Heart left ventricle (tissue), 16 donors: ENCODE results near the gene CXCL17. TPM values are rescaled to one million over a fixed set of nuclear protein-coding genes. Genes with fewer than 3 reads are reported as not detected.
A peak's percentile ranks its signal among the peaks of the same experiment; 100 is the strongest.

ENCODE experiments used
- ATAC-seq, 4 donors: fragments of 200-7000 bp; cut with Tn5 transposase; one replicate each; pipeline ENCODE4 v1.9.1; 2020 to 2022; ENCODE audit warnings: moderate library complexity in 4 of 4, mild to moderate bottlenecking in 3 of 4, moderate number of reproducible peaks in 1 of 4
- DNase-seq, 5 donors: peaks; one replicate each; pipeline ENCODE4 v3.0.0-alpha.2; 2020
- H3K27ac ChIP-seq, 12 donors: fragments of 200-600 bp; sonication (generic) in 4 of 12; one replicate each; pipeline versions ENCODE4 v1.5.0 to v1.8.0; 2016 to 2022; ENCODE audit warnings: mild to moderate bottlenecking in 2 of 12
- H3K27me3 ChIP-seq, 9 donors: fragments of 200-600 bp; sonication (generic) in 2 of 9; one replicate each; pipeline versions ENCODE4 v1.5.1 to v1.8.0; 2016 to 2022; ENCODE audit warnings: mild to moderate bottlenecking in 3 of 9
- H3K36me3 ChIP-seq, 9 donors: fragments of 200-600 bp; sonication (generic) in 2 of 9; one replicate each; pipeline versions ENCODE4 v1.5.0 to v1.8.0; 2018 to 2022; ENCODE audit warnings: mild to moderate bottlenecking in 2 of 9
- H3K4me1 ChIP-seq, 12 donors: fragments of 200-600 bp; sonication (generic) in 4 of 12; one replicate each; pipeline versions ENCODE4 v1.5.0 to v1.8.0; 2016 to 2022; ENCODE audit warnings: mild to moderate bottlenecking in 3 of 12
- H3K4me3 ChIP-seq, 12 donors: fragments of 200-600 bp; sonication (generic) in 4 of 12; one replicate each; pipeline versions ENCODE4 v1.5.0 to v1.8.0; 2017 to 2022; ENCODE audit warnings: mild to moderate bottlenecking in 9 of 12, moderate library complexity in 4 of 12
- H3K9me3 ChIP-seq, 12 donors: fragments of 200-600 bp; sonication (generic) in 4 of 12; one replicate each; pipeline versions ENCODE4 v1.5.0 to v1.8.0; 2016 to 2022; ENCODE audit warnings: mild to moderate bottlenecking in 1 of 12
- POLR2A ChIP-seq, 2 donors: fragments of 450-650 bp; IDR thresholded peaks; one replicate each; pipeline ENCODE4 v1.6.1; 2017; ENCODE audit warnings: antibody characterized with exemption in 2 of 2, mild to moderate bottlenecking in 2 of 2, moderate library complexity in 2 of 2
- WGBS, 4 donors: extraction: QIAGEN DNeasy Blood & Tissue Kit in 2 of 4; methylation state at CpG; one replicate each; pipeline versions ENCODE4 v1.1.5 to v1.1.7; 2013 to 2018; 5-methylcytosine and 5-hydroxymethylcytosine counted together
- intact Hi-C, 10 donors: fragments of 100-400 bp; cut with DNase I; formaldehyde crosslinking; loops; one replicate each; pipeline versions ENCODE4 v1.11.1 to v1.14.2; 2022
- polyA plus RNA-seq, 2 donors: library from polyadenylated mRNA; stranded (reverse); fragments of 200-250 nt; gene quantifications; one replicate each; pipeline ENCODE4 v1.2.3, GENCODE V29; 2013
- total RNA-seq, 9 donors: library from RNA; depleted of rRNA in 2 of 9; stranded (reverse); fragments of >200 nt in 2 of 9; fragmentation: NEBNext Ultra II Directional in 3 of 9; extraction: Animal tissue kit (Norgen Biotek cat#: 25700) in 3 of 9; gene quantifications; one replicate each; pipeline versions ENCODE4 v1.1.0 to v1.2.4, GENCODE V29; 2016 to 2023
- TF ChIP-seq, protein P1 (sequence below), 12 donors: fragments of 200-600 bp; sonication (generic) in 4 of 12; IDR thresholded peaks; one replicate each; pipeline versions ENCODE4 v1.5.0 to v1.8.0; 2018 to 2022; ENCODE audit warnings: antibody characterized with exemption in 12 of 12, mild to moderate bottlenecking in 5 of 12
- donor health status: ischemic (EF 13 %, LVEDD 7.1; RV severe dilation, severe dysfunction).
- donor health status: healthy with polysubstance abuse.
- donor health status: DM: no; HTN: yes; CAD: no.
- donor health status: DM: no; HTN: no; CAD: no.
- donor health status: ischemic (EF 25% LVEDD 6.9; RV normal size, moderate dysfunction).
- donor health status: ischemic (EF 25% LVEDD 5.7; RV mildly dilated, moderate dysfunction).
- donor health status: healthy.
- donor health status: DM: yes; HTN: yes; CAD: no.
- donor health status: ischemic (EF 35%, LVEDD 5.7; RV mildly dilated, moderate dysfunction).
- donor health status: nonischemic (EF 11% LVEDD 7.7; RV severe dilation, severe dysfunction).
- donor health status: DM: yes; HTN: yes; CAD: no.
- donor health status: PGD.
- donor health status: ischemic (EF 29% LVEDD 5.4; RV normal size, mild dysfunction).
- donor health status: nonischemic (EF 23%, LVEDD 6.1; RV moderate dilation, normal function).

CXCL17 gene
- total and polyA plus RNA-seq, 11 donors: not detected

DNA sequence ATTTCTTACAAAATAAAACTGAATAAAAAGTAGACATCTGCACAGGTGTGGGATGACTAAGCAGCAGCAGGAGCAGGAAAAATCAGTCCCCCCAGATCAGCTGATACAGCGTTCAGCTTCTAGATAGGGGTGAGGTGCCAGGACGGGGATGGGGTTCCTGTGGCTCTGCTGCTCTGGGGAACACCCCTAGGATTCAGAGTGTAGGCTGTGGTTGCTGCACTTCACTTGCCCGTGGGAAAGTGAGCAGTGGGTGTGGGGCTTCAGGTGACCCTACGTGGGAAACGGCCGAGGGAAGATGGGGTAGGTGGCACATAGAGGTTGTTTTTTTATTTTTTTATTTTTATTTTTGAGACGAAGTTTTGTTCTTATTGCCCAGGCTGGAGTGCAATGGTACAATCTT lies 3.2 kb upstream of the CXCL17 start:
- Histone ChIP-seq H3K4me1 (peaks cover 0 to 20% (median 9%) of the 10 kb centered on the region in 12 donors), H3K9me3 (no peaks in the 10 kb centered on the region), H3K27ac (no peak overlapping the region), H3K4me3 (no peak overlapping the region), H3K36me3 (no peaks in the 10 kb centered on the region), H3K27me3 (no peaks in the 10 kb centered on the region)
- ATAC-seq (no peak), DNase-seq (no peak)
- intact Hi-C loops: loop anchor here in 2 of 10 donors (10.0 kb wide), 1 partner anchor 311 kb away; the partner anchor contains the start of gene POU2F2 (in 2 of the 2)
- TF ChIP-seq, protein P1, sequence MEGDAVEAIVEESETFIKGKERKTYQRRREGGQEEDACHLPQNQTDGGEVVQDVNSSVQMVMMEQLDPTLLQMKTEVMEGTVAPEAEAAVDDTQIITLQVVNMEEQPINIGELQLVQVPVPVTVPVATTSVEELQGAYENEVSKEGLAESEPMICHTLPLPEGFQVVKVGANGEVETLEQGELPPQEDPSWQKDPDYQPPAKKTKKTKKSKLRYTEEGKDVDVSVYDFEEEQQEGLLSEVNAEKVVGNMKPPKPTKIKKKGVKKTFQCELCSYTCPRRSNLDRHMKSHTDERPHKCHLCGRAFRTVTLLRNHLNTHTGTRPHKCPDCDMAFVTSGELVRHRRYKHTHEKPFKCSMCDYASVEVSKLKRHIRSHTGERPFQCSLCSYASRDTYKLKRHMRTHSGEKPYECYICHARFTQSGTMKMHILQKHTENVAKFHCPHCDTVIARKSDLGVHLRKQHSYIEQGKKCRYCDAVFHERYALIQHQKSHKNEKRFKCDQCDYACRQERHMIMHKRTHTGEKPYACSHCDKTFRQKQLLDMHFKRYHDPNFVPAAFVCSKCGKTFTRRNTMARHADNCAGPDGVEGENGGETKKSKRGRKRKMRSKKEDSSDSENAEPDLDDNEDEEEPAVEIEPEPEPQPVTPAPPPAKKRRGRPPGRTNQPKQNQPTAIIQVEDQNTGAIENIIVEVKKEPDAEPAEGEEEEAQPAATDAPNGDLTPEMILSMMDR (IDR thresholded peaks at IDR 0.05): no peak
- 86 to 93% (median 90%) methylated on average over 7 of the region's 7 CpGs for WGBS, 4 donors

DNA sequence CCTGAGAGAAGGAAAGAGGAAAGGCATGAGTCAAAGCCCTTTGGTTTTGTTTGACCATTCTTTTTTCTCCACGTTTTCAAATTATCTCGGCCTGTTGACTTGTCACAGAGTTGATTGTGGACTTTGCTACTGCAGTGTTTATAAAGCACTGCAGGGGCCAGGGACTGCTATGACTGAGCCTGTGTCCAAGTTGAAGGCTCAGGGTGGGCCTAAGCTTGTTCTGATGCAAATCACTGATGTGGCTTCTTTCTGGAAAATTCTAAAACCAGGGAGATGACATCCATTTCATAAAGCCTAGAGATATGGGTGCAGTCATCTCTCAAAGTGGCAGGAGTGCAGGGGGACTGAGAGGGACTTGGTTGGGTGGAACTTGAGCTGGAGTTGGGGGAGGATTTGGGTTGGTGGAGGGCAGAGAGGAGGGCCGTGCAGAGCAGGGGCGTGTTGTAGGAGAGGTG lies 1.2 kb upstream of the CXCL17 start:
- TF ChIP-seq, protein P1 (IDR thresholded peaks at IDR 0.05): no peak
- no peak for TF ChIP-seq POLR2A (IDR thresholded peaks at IDR 0.05)
- ATAC-seq (no peak), DNase-seq (no peak)
- Histone ChIP-seq H3K4me1 (peaks cover 0 to 14% (median 3%) of the 10 kb centered on the region in 12 donors), H3K9me3 (no peaks in the 10 kb centered on the region), H3K36me3 (no peaks in the 10 kb centered on the region), H3K27ac (no peak overlapping the region), H3K27me3 (no peaks in the 10 kb centered on the region), H3K4me3 (no peak overlapping the region)
- intact Hi-C loops: loop anchor here in 2 of 10 donors (10.0 kb wide), 1 partner anchor 309 kb away; the partner anchor contains the start of gene POU2F2 (in 2 of the 2)
- 72 to 85% (median 76%) methylated on average over 4 of the region's 4 CpGs for WGBS, 4 donors

DNA sequence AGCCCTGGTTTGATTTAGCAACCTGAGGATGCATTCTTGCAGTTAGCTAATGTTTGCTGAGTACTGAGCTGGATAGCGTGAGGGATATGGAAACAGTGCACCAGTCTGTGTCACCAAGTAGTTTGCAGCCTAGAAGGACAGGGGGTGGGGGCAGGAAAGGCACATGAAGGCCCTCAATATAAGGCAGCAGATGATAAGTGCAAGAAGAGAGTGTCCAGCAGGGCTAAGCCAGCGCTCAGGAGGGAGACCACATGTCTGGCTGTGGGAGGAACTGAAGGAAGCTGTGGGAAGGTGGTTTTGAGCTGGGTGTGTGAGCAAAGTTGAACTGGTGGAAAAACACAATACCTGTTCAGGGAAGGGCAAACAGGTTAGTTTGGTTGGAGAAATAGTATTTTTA lies 1.7 kb downstream of the CXCL17 start:
- intact Hi-C loops: loop anchor here in 2 of 10 donors (10.0 kb wide), 1 partner anchor 306 kb away; the partner anchor contains the start of gene POU2F2 (in 2 of the 2)
- Histone ChIP-seq H3K27ac (no peak overlapping the region), H3K4me3 (no peak overlapping the region), H3K4me1 (peaks cover 0 to 14% (median 5%) of the 10 kb centered on the region in 12 donors), H3K27me3 (no peaks in the 10 kb centered on the region), H3K36me3 (no peaks in the 10 kb centered on the region), H3K9me3 (no peaks in the 10 kb centered on the region)
- ATAC-seq (peak in 1 of 4 donors; percentile 7), DNase-seq (no peak)
- TF ChIP-seq POLR2A (IDR thresholded peaks at IDR 0.05): no peak
- TF ChIP-seq, protein P1 (IDR thresholded peaks at IDR 0.05): no peak
- WGBS, 4 donors: 68 to 76% (median 70%) methylated on average over 2 of the region's 2 CpGs

DNA sequence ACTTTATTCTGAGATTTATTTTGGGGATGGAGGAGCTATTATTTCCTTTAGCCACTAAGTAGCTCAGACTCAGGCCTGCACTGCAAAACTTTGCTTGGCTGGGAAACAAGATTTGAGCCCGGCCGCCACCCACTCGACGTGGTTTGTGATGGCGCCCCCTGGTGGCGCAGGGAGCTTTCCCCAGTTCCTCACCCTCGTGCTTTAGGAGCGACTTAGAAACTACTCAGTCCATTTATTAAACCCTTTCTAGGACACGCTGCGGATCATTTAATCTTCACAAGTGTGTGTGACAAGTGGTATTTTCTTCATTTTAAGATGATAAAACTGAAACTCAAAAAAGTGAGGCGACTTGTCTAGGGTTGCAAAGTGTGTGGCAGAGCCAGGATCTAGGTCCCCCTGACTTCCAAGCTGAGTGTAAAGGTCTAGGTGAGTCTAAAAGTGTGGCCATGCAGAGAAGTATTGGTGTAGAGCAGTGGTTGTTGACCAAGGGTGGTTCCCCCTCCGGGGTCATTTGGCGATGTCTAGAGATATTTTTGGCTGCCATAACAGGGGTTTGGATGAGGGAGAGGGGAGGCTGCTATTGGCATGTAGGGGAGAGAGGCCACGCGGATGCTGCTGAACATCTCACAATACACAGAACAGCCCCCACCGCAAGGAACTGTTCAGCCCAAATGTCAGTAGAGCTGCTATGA lies 2.2 kb downstream of the CXCL17 start:
- peak; percentile 51 to 78 (median 70) for ATAC-seq
- 28 to 33% (median 30%) methylated on average over 16 of the region's 16 CpGs for WGBS, 4 donors
- intact Hi-C loops: loop anchor here in 2 of 10 donors (10.0 kb wide), 1 partner anchor 306 kb away; the partner anchor contains the start of gene POU2F2 (in 2 of the 2)
- peak; percentile 67 to 88 (median 78) for DNase-seq
- H3K9me3 ChIP-seq: no peaks in the 10 kb centered on the region
- H3K36me3 ChIP-seq: no peaks in the 10 kb centered on the region
- no peaks in the 10 kb centered on the region for H3K27me3 ChIP-seq
- peaks cover 0 to 18% (median 5%) of the 10 kb centered on the region in 12 donors for H3K4me1 ChIP-seq
- no peak for TF ChIP-seq POLR2A (IDR thresholded peaks at IDR 0.05)
- TF ChIP-seq, protein P1 (IDR thresholded peaks at IDR 0.05): peak; percentile 86 to 96 (median 92)
- no peak overlapping the region for H3K27ac ChIP-seq
- H3K4me3 ChIP-seq: no peak overlapping the region
